Muscle of leg (tissue), 11 donors: ENCODE results near the gene MACROD1. TPM values are rescaled to one million over a fixed set of nuclear protein-coding genes. Genes with fewer than 3 reads are reported as not detected.
A peak's percentile ranks its signal among the peaks of the same experiment; 100 is the strongest.

Experiments
- DNase-seq: peaks from one replicate; pipeline ENCODE4 v3.0.0; 2013
- H3K27ac ChIP-seq: one replicate; pipeline ENCODE4 v1.5.1; 2013; ENCODE audit warnings: mild to moderate bottlenecking, low read length, control low read depth
- H3K27me3 ChIP-seq: one replicate; pipeline ENCODE4 v1.6.1; 2013; ENCODE audit warnings: low read length; ENCODE audit not compliant: control insufficient read depth, insufficient read depth
- H3K36me3 ChIP-seq: one replicate; pipeline ENCODE4 v1.6.1; 2013; ENCODE audit warnings: low read length; ENCODE audit not compliant: control insufficient read depth, insufficient read depth
- H3K4me1 ChIP-seq: one replicate; pipeline ENCODE4 v1.6.1; 2013; ENCODE audit warnings: low read length; ENCODE audit not compliant: control insufficient read depth, insufficient read depth
- H3K4me3 ChIP-seq: one replicate; pipeline ENCODE4 v1.5.1; 2013; ENCODE audit warnings: low read length, control low read depth
- H3K9me3 ChIP-seq: replicated peaks from 2 replicates; pipeline ENCODE4 v1.6.1; 2013; ENCODE audit warnings: low read depth, low read length; ENCODE audit not compliant: control insufficient read depth
- WGBS: methylation state at CpG from one replicate; pipeline ENCODE4 v1.1.5; 2013; ENCODE audit warnings: missing lambda C conversion rate; ENCODE audit not compliant: insufficient coverage; 5-methylcytosine and 5-hydroxymethylcytosine counted together
- polyA plus RNA-seq, 8 donors: library from polyadenylated mRNA; unstranded; fragments of 120-200 nt; gene quantifications; one replicate each; pipeline versions ENCODE4 v1.2.1 to v1.2.3, GENCODE V29; 2013; ENCODE audit warnings: inconsistent platforms in 1 of 8, low replicate concordance in 1 of 8; ENCODE audit not compliant: insufficient read length in 8 of 8, insufficient read depth in 1 of 8
- total RNA-seq: library from RNA; stranded (reverse); fragments of 120-200 nt; gene quantifications from one replicate; pipeline ENCODE4 v1.2.4, GENCODE V29; 2013

The MACROD1 gene
- total and polyA plus RNA-seq, 9 donors = 46.1 to 107 (median 66.4) TPM

DNA sequence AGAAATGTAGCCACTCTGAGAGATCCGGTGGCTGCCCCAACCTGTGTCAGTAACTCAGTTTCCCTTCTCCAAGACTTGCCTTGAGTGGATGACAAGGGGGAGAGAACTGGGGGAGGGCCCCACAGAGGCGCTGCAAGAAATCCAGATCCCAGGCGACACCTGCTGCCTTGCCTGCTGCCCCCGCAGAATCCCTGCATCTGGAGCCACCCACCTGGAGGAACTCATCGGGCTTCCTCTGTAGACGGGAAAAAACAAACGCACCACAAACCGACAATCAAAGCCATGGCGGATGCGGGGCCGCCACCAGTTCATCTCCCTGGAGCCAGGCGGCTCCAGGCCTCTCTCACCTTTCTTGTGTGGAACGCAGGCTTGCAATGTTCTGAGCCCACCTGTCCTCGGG, 40.2 kb downstream of the MACROD1 start:
- H3K4me1 ChIP-seq = peaks cover 51% of the 10 kb centered on the region

GRCh38 chr11:64124147-64124546, 41.8 kb downstream of the MACROD1 start:
- H3K27ac ChIP-seq = no peak overlapping the region
- peaks cover 49% of the 10 kb centered on the region for H3K4me1 ChIP-seq
- no peak for DNase-seq
- 62% methylated on average over 6 of the region's 9 CpGs for WGBS
- H3K9me3 ChIP-seq = no peaks in the 10 kb centered on the region
- peaks cover 3% of the 10 kb centered on the region for H3K36me3 ChIP-seq
- no peak overlapping the region for H3K4me3 ChIP-seq
- no peaks in the 10 kb centered on the region for H3K27me3 ChIP-seq

More for the DNA sequence above, 40.2 kb downstream of the MACROD1 start:
- no peaks in the 10 kb centered on the region for H3K27me3 ChIP-seq
- H3K36me3 ChIP-seq = peaks cover 3% of the 10 kb centered on the region
- no peaks in the 10 kb centered on the region for H3K9me3 ChIP-seq
- 60% methylated on average over 13 of the region's 14 CpGs for WGBS
- no peak overlapping the region for H3K4me3 ChIP-seq
- H3K27ac ChIP-seq = no peak overlapping the region
- no peak for DNase-seq

DNA sequence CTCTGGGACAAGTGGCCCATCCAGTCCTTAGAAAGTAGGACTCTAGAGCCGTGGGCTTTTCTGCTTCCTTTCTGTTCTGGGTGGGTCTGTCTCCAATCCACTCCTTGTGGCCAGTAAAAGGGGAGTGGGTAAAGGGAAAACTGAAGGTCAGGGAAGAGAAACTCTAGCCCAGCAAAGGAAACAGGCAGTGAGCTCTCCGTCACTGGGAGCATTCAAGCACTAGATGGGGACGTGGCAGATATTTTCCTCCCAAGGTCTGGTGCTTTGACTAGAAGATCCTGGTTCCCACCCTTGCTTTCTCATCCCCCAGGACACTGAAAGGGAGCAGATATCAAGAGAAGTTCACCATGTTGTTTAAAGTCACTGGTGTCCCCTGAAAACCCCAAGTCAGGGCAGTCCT, 42.2 kb downstream of the MACROD1 start:
- 90% methylated on average over 2 of the region's 3 CpGs for WGBS
- no peak for DNase-seq

GRCh38 chr11:64122411-64123410, 43.2 kb downstream of the MACROD1 start:
- peaks cover 43% of the 10 kb centered on the region for H3K4me1 ChIP-seq

More for the DNA sequence above, 42.2 kb downstream of the MACROD1 start:
- H3K27me3 ChIP-seq = no peaks in the 10 kb centered on the region
- H3K4me1 ChIP-seq = peaks cover 49% of the 10 kb centered on the region
- H3K36me3 ChIP-seq = peaks cover 3% of the 10 kb centered on the region
- H3K4me3 ChIP-seq = no peak overlapping the region
- no peaks in the 10 kb centered on the region for H3K9me3 ChIP-seq
- H3K27ac ChIP-seq = no peak overlapping the region

GRCh38 chr11:64121663-64122410, 44.1 kb downstream of the MACROD1 start:
- no peak for DNase-seq
- Histone ChIP-seq H3K4me1 (peaks cover 37% of the 10 kb centered on the region), H3K27ac (no peak overlapping the region), H3K4me3 (no peak overlapping the region), H3K27me3 (no peaks in the 10 kb centered on the region), H3K9me3 (no peaks in the 10 kb centered on the region), H3K36me3 (peaks cover 13% of the 10 kb centered on the region)
- 73% methylated on average over 3 of the region's 19 CpGs for WGBS

More at GRCh38 chr11:64122411-64123410, 43.2 kb downstream of the MACROD1 start:
- peak; percentile 62 for DNase-seq
- H3K27ac ChIP-seq = no peak overlapping the region
- H3K4me3 ChIP-seq = no peak overlapping the region
- 38% methylated on average over 13 of the region's 28 CpGs for WGBS
- H3K36me3 ChIP-seq = peaks cover 7% of the 10 kb centered on the region
- H3K27me3 ChIP-seq = no peaks in the 10 kb centered on the region
- no peaks in the 10 kb centered on the region for H3K9me3 ChIP-seq

- no peak overlapping the region for H3K4me3 ChIP-seq
- peaks cover 13% of the 10 kb centered on the region for H3K36me3 ChIP-seq
- peaks cover 33% of the 10 kb centered on the region for H3K4me1 ChIP-seq
- no peaks in the 10 kb centered on the region for H3K9me3 ChIP-seq
- 78% methylated on average over 6 of the region's 13 CpGs for WGBS
- DNase-seq = peak; percentile 51
- H3K27me3 ChIP-seq = no peaks in the 10 kb centered on the region
- H3K27ac ChIP-seq = no peak overlapping the region
These were observed 44.9 kb downstream of the MACROD1 start for GRCh38 chr11:64120951-64121569.

DNA sequence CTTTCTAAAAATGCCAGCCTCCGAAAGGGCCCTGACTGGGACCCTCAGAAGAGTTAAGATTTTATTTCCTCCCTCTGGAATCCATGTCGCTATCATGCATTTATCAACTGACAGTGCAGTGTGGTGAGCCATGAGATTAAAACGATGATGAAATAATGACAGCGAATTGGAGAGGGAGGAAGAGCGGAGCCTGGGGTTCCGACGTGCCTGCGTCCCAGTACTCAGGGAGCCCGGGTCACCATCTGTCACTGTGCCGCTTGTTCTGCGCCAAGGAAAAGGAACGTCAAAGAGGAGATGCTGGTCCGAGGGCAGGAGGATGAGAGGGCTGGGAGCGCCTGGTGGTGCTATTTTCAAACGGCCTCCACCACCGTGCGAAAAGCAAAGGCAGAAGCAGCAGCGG, 46.2 kb downstream of the MACROD1 start:
- no peak for DNase-seq
- Histone ChIP-seq H3K27me3 (no peaks in the 10 kb centered on the region), H3K4me1 (peaks cover 33% of the 10 kb centered on the region), H3K4me3 (no peak overlapping the region), H3K36me3 (peaks cover 12% of the 10 kb centered on the region), H3K27ac (no peak overlapping the region), H3K9me3 (no peaks in the 10 kb centered on the region)
- 80% methylated on average over 17 of the region's 18 CpGs for WGBS

DNA sequence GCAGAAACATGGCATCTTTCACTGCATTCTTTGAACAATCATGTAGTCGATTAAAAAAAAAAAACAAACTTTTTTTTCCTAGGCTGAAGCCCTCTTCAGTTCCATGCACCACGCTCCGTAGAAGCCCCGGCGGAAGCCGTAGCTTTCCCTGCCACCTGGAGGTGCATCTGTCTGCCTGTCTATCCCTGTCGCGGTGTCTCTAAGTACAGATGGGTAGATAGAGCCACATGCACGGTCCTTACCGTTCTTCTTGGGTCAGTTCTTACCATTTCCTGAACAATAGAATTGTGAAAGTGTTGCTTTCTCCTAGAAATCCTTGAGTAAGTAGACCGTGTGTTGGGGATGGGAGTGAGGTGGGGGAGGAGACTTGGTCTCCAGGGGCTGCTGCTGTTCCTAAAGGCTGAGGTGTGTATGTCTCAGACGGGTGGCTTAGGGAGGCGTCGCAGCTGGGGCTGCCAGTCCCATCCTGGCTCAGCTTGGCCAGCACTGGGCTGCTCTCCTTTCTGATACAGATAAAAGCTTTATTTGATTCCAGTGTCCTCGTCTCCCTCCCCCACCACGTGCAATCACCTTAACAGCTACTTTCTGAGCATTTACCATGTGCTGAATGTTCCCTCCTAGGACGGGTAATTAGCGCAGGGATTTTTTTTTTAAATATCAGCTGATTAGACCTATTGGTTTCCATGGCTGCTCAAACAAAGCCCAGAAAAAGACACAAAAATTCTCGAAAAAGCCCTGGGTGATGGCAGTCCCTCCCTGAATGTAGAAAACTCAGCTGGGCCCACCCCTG, 46.8 kb downstream of the MACROD1 start:
- Histone ChIP-seq H3K27ac (no peak overlapping the region), H3K27me3 (no peaks in the 10 kb centered on the region), H3K4me3 (no peak overlapping the region), H3K4me1 (peaks cover 33% of the 10 kb centered on the region), H3K9me3 (no peaks in the 10 kb centered on the region), H3K36me3 (peaks cover 12% of the 10 kb centered on the region)
- no peak for DNase-seq
- WGBS = 70% methylated on average over 17 of the region's 19 CpGs

GRCh38 chr11:64117763-64118459, 48.0 kb downstream of the MACROD1 start:
- Histone ChIP-seq H3K27me3 (no peaks in the 10 kb centered on the region), H3K4me1 (peaks cover 25% of the 10 kb centered on the region), H3K27ac (no peak overlapping the region), H3K36me3 (peaks cover 12% of the 10 kb centered on the region), H3K4me3 (no peak overlapping the region), H3K9me3 (no peaks in the 10 kb centered on the region)
- WGBS = 89% methylated on average over 25 of the region's 32 CpGs
- no peak for DNase-seq
